HG03280 (cell line): ENCODE results near the gene STRADB.
"Not testable (repeated sequence)": the region's sequence is repeated elsewhere in the genome, so short reads cannot be mapped to it uniquely, and the experiment has no call there.

ENCODE experiments used
- ATAC-seq: cut with Tn5 transposase; IDR thresholded peaks from one replicate; pipeline ENCODE4 v1.9.1; 2021; ENCODE audit warnings: mild to moderate bottlenecking, moderate library complexity; ENCODE audit not compliant: unreplicated experiment

Gene STRADB

GRCh38 chr2:201465524-201465971 lies 14.0 kb downstream of the STRADB start:
- no peak for ATAC-seq

GRCh38 chr2:201466050-201466675 lies 14.6 kb downstream of the STRADB start:
- no peak for ATAC-seq

GRCh38 chr2:201467666-201468065 lies 16.1 kb downstream of the STRADB start:
- ATAC-seq: no peak

GRCh38 chr2:201470821-201471731 lies 19.5 kb downstream of the STRADB start:
- no peak for ATAC-seq

- no peak for ATAC-seq
These were observed 20.3 kb downstream of the STRADB start for GRCh38 chr2:201471732-201472393.

- ATAC-seq: no peak
These were observed 20.9 kb downstream of the STRADB start for GRCh38 chr2:201472411-201472810.

- no peak for ATAC-seq
These were observed 31.0 kb downstream of the STRADB start for GRCh38 chr2:201482543-201482942.

GRCh38 chr2:201483342-201483741 lies 31.8 kb downstream of the STRADB start:
- no peak for ATAC-seq

GRCh38 chr2:201483758-201484157 lies 32.2 kb downstream of the STRADB start:
- not testable (repeated sequence) for ATAC-seq

GRCh38 chr2:201484805-201485204 lies 33.3 kb downstream of the STRADB start:
- ATAC-seq: no peak

GRCh38 chr2:201490291-201490690 lies 38.8 kb downstream of the STRADB start:
- ATAC-seq: no peak

- no peak for ATAC-seq
These were observed 45.2 kb downstream of the STRADB start for GRCh38 chr2:201496785-201497184.

GRCh38 chr2:201500534-201500933 lies 49.0 kb downstream of the STRADB start:
- ATAC-seq: no peak

- no peak for ATAC-seq
These were observed 51.2 kb downstream of the STRADB start for GRCh38 chr2:201502713-201503112.

- no peak for ATAC-seq
These were observed 56.2 kb downstream of the STRADB start for GRCh38 chr2:201507725-201508124.

- ATAC-seq: no peak
These were observed 61.7 kb downstream of the STRADB start for GRCh38 chr2:201513271-201513670.

GRCh38 chr2:201515573-201516246 lies 64.2 kb downstream of the STRADB start:
- no peak for ATAC-seq

GRCh38 chr2:201517094-201517493 lies 65.6 kb downstream of the STRADB start:
- no peak for ATAC-seq

- no peak for ATAC-seq
These were observed 68.7 kb downstream of the STRADB start for GRCh38 chr2:201520201-201520600.

GRCh38 chr2:201522965-201523364 lies 71.4 kb downstream of the STRADB start:
- ATAC-seq: no peak

- no peak for ATAC-seq
These were observed 72.0 kb downstream of the STRADB start for GRCh38 chr2:201523506-201523905.
